HCT116 (cell line): Measurements from ENCODE around the gene SHTN1. TPM values are rescaled to one million over a fixed set of nuclear protein-coding genes. Genes with fewer than 3 reads are reported as not detected.

ENCODE experiments used
- ATAC-seq: fragments of 200-7000 bp; cut with Tn5 transposase; 2 replicates; pipeline ENCODE4 v1.9.1; 2020; ENCODE audit warnings: mild to moderate bottlenecking, moderate library complexity
- BruUV-seq: library from RNA; stranded (reverse); fragments of 400-500 nt; replicated peaks from 2 replicates; lab custom pipeline; 2021; lab: Mats Ljungman, UMichigan
- CTCF ChIA-PET: fragments of 300-600 bp; sonication (Branson Sonifier 250); formaldehyde crosslinking; loops from one replicate; lab custom pipeline; 2021; ENCODE audit warnings: antibody characterized with exemption; lab: Charles Lee
- POLR2A ChIA-PET: fragments of 300-600, 350-600 bp; sonication (Branson Sonifier 250); formaldehyde crosslinking; loops from one replicate; lab custom pipeline; 2021; ENCODE audit warnings: antibody characterized with exemption; lab: Charles Lee
- RAD21 ChIA-PET, 2 experiments: fragments of 300-600 bp; sonication (Branson Sonifier 250); formaldehyde crosslinking; loops; one replicate each; lab custom pipeline; 2023; ENCODE audit warnings: low total read pairs in 2 of 2; ENCODE audit not compliant: uncharacterized antibody in 2 of 2, unreplicated experiment in 2 of 2, low non-redundant PET in 1 of 2; lab: Charles Lee
- DNase-seq: peaks from one replicate; pipeline ENCODE4 v3.0.0-alpha.2; 2010; ENCODE audit warnings: low read depth, low spot score
- H2AFZ ChIP-seq: fragments of 200-600 bp; shearing (Covaris generic), sonication (generic); 2 replicates; pipeline ENCODE4 v1.6.1; 2017; ENCODE audit warnings: low read depth, mixed run types, mixed read lengths, antibody characterized with exemption, low read length; ENCODE audit not compliant: poor library complexity, severe bottlenecking
- H3K27ac ChIP-seq: 2 replicates; pipeline ENCODE4 v1.5.1; 2012; ENCODE audit warnings: low read depth, low read length
- H3K27me3 ChIP-seq: fragments of 200-600 bp; sonication (generic); 2 replicates; pipeline ENCODE4 v1.6.1; 2016; ENCODE audit warnings: mixed run types, low read length, mixed read lengths; ENCODE audit not compliant: insufficient read depth
- H3K36me3 ChIP-seq, 2 experiments: fragments of 200-500 bp in 1 of 2; fragments of 200-600 bp in 1 of 2; sonication (Bioruptor generic) in 1 of 2; sonication (generic) in 1 of 2; 2 replicates each; pipeline versions ENCODE4 v1.5.1 to v1.6.1; 2014 to 2016; ENCODE audit warnings: low read length in 2 of 2, inconsistent platforms in 1 of 2, mixed read lengths in 1 of 2, mixed run types in 1 of 2; ENCODE audit not compliant: insufficient read depth in 2 of 2, control insufficient read depth in 1 of 2
- H3K4me1 ChIP-seq, 2 experiments: fragments of 200-600 bp in 1 of 2; sonication (generic) in 1 of 2; 2 replicates each; pipeline versions ENCODE4 v1.5.1 to v1.6.1; 2012 to 2017; ENCODE audit warnings: low read length in 2 of 2, inconsistent platforms in 1 of 2, mild to moderate bottlenecking in 1 of 2, mixed read lengths in 1 of 2, mixed run types in 1 of 2, moderate library complexity in 1 of 2; ENCODE audit not compliant: insufficient read depth in 2 of 2, control insufficient read depth in 1 of 2
- H3K4me2 ChIP-seq: fragments of 200-600 bp; sonication (generic); 2 replicates; pipeline ENCODE4 v1.6.1; 2017; ENCODE audit warnings: mixed run types, low read length, mixed read lengths
- H3K4me3 ChIP-seq, 2 experiments: fragments of 200-600 bp in 1 of 2; sonication (generic) in 1 of 2; replicated peaks in 1 of 2; 2 replicates each; pipeline ENCODE4 v1.5.1; 2011 to 2016; ENCODE audit warnings: low read length in 2 of 2, control low read depth in 1 of 2, low read depth in 1 of 2, mild to moderate bottlenecking in 1 of 2, mixed read lengths in 1 of 2, mixed run types in 1 of 2
- H3K79me2 ChIP-seq: fragments of 200-600 bp; sonication (generic); 2 replicates; pipeline ENCODE4 v1.6.1; 2017; ENCODE audit warnings: mild to moderate bottlenecking, mixed run types, low read length, moderate library complexity, mixed read lengths; ENCODE audit not compliant: insufficient read depth
- H3K9ac ChIP-seq: fragments of 200-600 bp; sonication (generic); 2 replicates; pipeline ENCODE4 v1.6.1; 2016; ENCODE audit warnings: low read length, mixed read lengths
- H3K9me2 ChIP-seq: fragments of 200-600 bp; sonication (generic), shearing (Covaris generic); 2 replicates; pipeline ENCODE4 v1.6.1; 2017; ENCODE audit warnings: mixed run types, mild to moderate bottlenecking, moderate library complexity; ENCODE audit not compliant: insufficient read depth
- H3K9me3 ChIP-seq, 2 experiments: fragments of 200-500 bp in 1 of 2; fragments of 200-600 bp in 1 of 2; sonication (Bioruptor generic) in 1 of 2; sonication (generic) in 1 of 2; 2 replicates each; pipeline ENCODE4 v1.6.1; 2014 to 2017; ENCODE audit warnings: low read length in 2 of 2, mixed read lengths in 2 of 2, inconsistent platforms in 1 of 2, low read depth in 1 of 2, mild to moderate bottlenecking in 1 of 2, mixed run types in 1 of 2, moderate library complexity in 1 of 2; ENCODE audit not compliant: control insufficient read depth in 1 of 2, insufficient read depth in 1 of 2
- H4K20me1 ChIP-seq: fragments of 200-600 bp; sonication (generic), shearing (Covaris generic); 2 replicates; pipeline ENCODE4 v1.6.1; 2017; ENCODE audit warnings: mixed run types, mild to moderate bottlenecking, moderate library complexity; ENCODE audit not compliant: insufficient read depth
- ATF3 ChIP-seq: IDR thresholded peaks from 2 replicates; pipeline ENCODE4 v1.6.1; 2012
- EGR1 ChIP-seq: IDR thresholded peaks from 2 replicates; pipeline ENCODE4 v1.6.1; 2012; ENCODE audit warnings: low read depth
- EZH2 ChIP-seq: fragments of 200-600 bp; sonication (generic); IDR thresholded peaks from 2 replicates; pipeline ENCODE4 v1.6.1; 2017; ENCODE audit warnings: antibody characterized with exemption, mixed run types
- EZH2phosphoT487 ChIP-seq: fragments of 200-600 bp; IDR thresholded peaks from 2 replicates; pipeline ENCODE4 v1.6.1; 2018; ENCODE audit warnings: antibody characterized with exemption, borderline replicate concordance
- MAX ChIP-seq: IDR thresholded peaks from 2 replicates; pipeline ENCODE4 v1.6.1; 2012
- POLR2AphosphoS5 ChIP-seq: IDR thresholded peaks from 2 replicates; pipeline ENCODE4 v1.6.1; 2011; ENCODE audit warnings: mild to moderate bottlenecking, low read depth, low read length, moderate library complexity
- RAD21 ChIP-seq: IDR thresholded peaks from 2 replicates; pipeline ENCODE4 v1.6.1; 2012; ENCODE audit warnings: low read depth, mild to moderate bottlenecking
- SIN3A ChIP-seq: IDR thresholded peaks from 2 replicates; pipeline ENCODE4 v1.6.1; 2012; ENCODE audit warnings: low read depth
- SP1 ChIP-seq: IDR thresholded peaks from 2 replicates; pipeline ENCODE4 v1.6.1; 2012; ENCODE audit warnings: low read depth
- SRF ChIP-seq: IDR thresholded peaks from 2 replicates; pipeline ENCODE4 v1.6.1; 2012; ENCODE audit warnings: low read depth
- TCF7L2 ChIP-seq: IDR thresholded peaks from 2 replicates; pipeline ENCODE4 v1.7.0; 2011; ENCODE audit warnings: borderline replicate concordance, inconsistent platforms; ENCODE audit not compliant: insufficient read depth, insufficient read length; ENCODE audit errors: extremely low read depth
- YY1 ChIP-seq: IDR thresholded peaks from 2 replicates; pipeline ENCODE4 v1.6.1; 2011; ENCODE audit warnings: low read length, low read depth, moderate library complexity, mild to moderate bottlenecking; ENCODE audit not compliant: insufficient replicate concordance; ENCODE audit errors: extremely low read depth
- ZBTB33 ChIP-seq: IDR thresholded peaks from 2 replicates; pipeline ENCODE4 v1.6.1; 2011; ENCODE audit warnings: mild to moderate bottlenecking, low read length, moderate library complexity; ENCODE audit not compliant: insufficient replicate concordance; ENCODE audit errors: extremely low read depth
- ZFX ChIP-seq: fragments of 450-650 bp; IDR thresholded peaks from 2 replicates; pipeline ENCODE4 v1.6.1; 2017
- ZNF274 ChIP-seq: fragments of 200-500 bp; sonication (Bioruptor generic); IDR thresholded peaks from 2 replicates; pipeline ENCODE4 v1.6.1; 2014; ENCODE audit warnings: mild to moderate bottlenecking, low read depth, low read length, inconsistent platforms
- intact Hi-C: fragments of 100-400 bp; cut with micrococcal nuclease; formaldehyde crosslinking; loops from 2 replicates; pipeline ENCODE4 v1.10.0; 2022
- total RNA-seq: library from RNA; stranded (reverse); gene quantifications from one replicate; pipeline ENCODE4 v1.2.1, GENCODE V29; 2021; ENCODE audit not compliant: unreplicated experiment

SHTN1 gene
- total RNA-seq, 1 experiment from 2014 or later = 64.0 TPM

- intact Hi-C loops = no loop called here
- Histone ChIP-seq H4K20me1 (no peaks in the 10 kb centered on the region), H3K79me2 (no peaks in the 10 kb centered on the region), H3K9me2 (no peaks in the 10 kb centered on the region), H3K27me3 (no peaks in the 10 kb centered on the region), H2AFZ (no peak overlapping the region), H3K4me1 (no peaks in the 10 kb centered on the region), H3K9ac (no peak overlapping the region), H3K9me3 (no peaks in the 10 kb centered on the region), H3K4me2 (no peak overlapping the region), H3K36me3 (no peaks in the 10 kb centered on the region), H3K4me3 (no peak overlapping the region), H3K27ac (no peak overlapping the region)
- no TSS peak for BruUV-seq
- ChIA-PET RAD21 (no interaction called here), POLR2A (no interaction called here), CTCF (no interaction called here)
- DNase-seq (no peak), ATAC-seq (no peak)
- TF ChIP-seq ZFX (no peak), SP1 (no peak), SRF (no peak), RAD21 (no peak), EZH2phosphoT487 (no peak), EZH2 (no peak), ZBTB33 (no peak), SIN3A (no peak), TCF7L2 (no peak), ZNF274 (no peak), YY1 (no peak), POLR2AphosphoS5 (no peak), ATF3 (no peak), MAX (no peak), EGR1 (no peak)
These were observed 137.9 kb downstream of the SHTN1 start for GRCh38 chr10:116866987-116867595.
